SH-SY5Y (cell line): ENCODE data around the gene PAQR3.

Source experiments
- GATA2 ChIP-seq: IDR thresholded peaks from 2 replicates; pipeline ENCODE4 v1.6.1; 2011; ENCODE audit warnings: mild to moderate bottlenecking, low read depth, low read length
- GATA3 ChIP-seq: IDR thresholded peaks from 2 replicates; pipeline ENCODE4 v1.6.1; 2011; ENCODE audit warnings: low read depth, mild to moderate bottlenecking, low read length, moderate library complexity

DNA sequence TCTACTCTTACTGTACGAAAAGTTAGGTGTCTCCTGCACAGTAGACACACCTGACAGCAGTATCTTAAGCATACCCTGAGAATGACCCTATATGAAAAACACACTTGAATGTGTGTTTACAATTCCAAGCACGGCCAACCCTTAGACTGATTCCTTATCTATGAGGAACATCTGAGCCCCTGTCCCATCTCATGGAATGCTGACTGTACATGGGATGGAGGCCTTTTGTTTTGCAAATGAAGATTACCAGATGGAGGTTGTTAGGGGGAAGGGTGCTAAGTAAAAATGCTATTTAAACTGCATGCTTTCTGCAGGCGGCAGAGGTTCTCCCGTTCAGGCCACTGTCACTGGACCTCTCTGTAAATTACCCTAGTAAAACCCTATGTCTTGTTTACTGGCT, 2.2 kb downstream of the PAQR3 start:
- TF ChIP-seq GATA2 (no peak), GATA3 (no peak)
